ENCODE data around the gene MEGF10. TPM values are rescaled to one million over a fixed set of nuclear protein-coding genes. Genes with fewer than 3 reads are reported as not detected.

MEGF10 gene
- total and polyA plus RNA-seq, 2 experiments from 2014 or later, result not detected

- H3F3A ChIP-seq (ENCODE audit: insufficient read depth), result peaks cover 20% of the 10 kb centered on the region; the same call in 1 of the 2 replicates
- WGBS, 2 experiments (ENCODE audit: low coverage in 1 of 2, low lambda C conversion rate in 2 of 2, missing lambda C conversion rate in 2 of 2), result 80 to 84% methylated on average over 4 of the region's 4 CpGs
- no peak overlapping the region for H3K27ac ChIP-seq
- no peak overlapping the region for H3K4me3 ChIP-seq
- H3K79me2 ChIP-seq (ENCODE audit: insufficient read depth), result no peaks in the 10 kb centered on the region
- H3K9ac ChIP-seq, result no peak overlapping the region
- no peak overlapping the region for H3K4me2 ChIP-seq (ENCODE audit: unreplicated experiment)
- H3K9me2 ChIP-seq (ENCODE audit: insufficient read depth), result no peaks in the 10 kb centered on the region
- H3K9me3 ChIP-seq (ENCODE audit: low read depth), result no peaks in the 10 kb centered on the region
- no peak overlapping the region for H2AFZ ChIP-seq
- in situ Hi-C loops (cut with MboI), result no loop called here
- no peak for DNase-seq
- TF ChIP-seq EZH2 (IDR thresholded peaks at IDR 0.05; ENCODE audit: insufficient read depth, poor library complexity, severe bottlenecking), result no peak
- no peak for TF ChIP-seq EZH2phosphoT487 (IDR thresholded peaks at IDR 0.05; ENCODE audit: insufficient read depth, low read depth)
- peaks cover 20% of the 10 kb centered on the region; the same call in 1 of the 2 replicates for H3K27me3 ChIP-seq (replicated peaks; ENCODE audit: insufficient read depth)
- no peaks in the 10 kb centered on the region for H3K36me3 ChIP-seq (ENCODE audit: low read depth)
- H3K4me1 ChIP-seq (ENCODE audit: insufficient read depth), result peaks cover 9% of the 10 kb centered on the region
- H4K20me1 ChIP-seq (ENCODE audit: insufficient read depth), result no peaks in the 10 kb centered on the region
Measured at GRCh38 chr5:127369796-127370195, 79.2 kb downstream of the MEGF10 start.

- in situ Hi-C loops (cut with MboI), result no loop called here
- H3K9ac ChIP-seq, result no peak overlapping the region
- no peaks in the 10 kb centered on the region for H3K9me2 ChIP-seq (ENCODE audit: insufficient read depth)
- no peak for DNase-seq
- TF ChIP-seq EZH2phosphoT487 (IDR thresholded peaks at IDR 0.05; ENCODE audit: insufficient read depth, low read depth) (no peak), EZH2 (IDR thresholded peaks at IDR 0.05; ENCODE audit: insufficient read depth, poor library complexity, severe bottlenecking) (no peak)
- H3K27me3 ChIP-seq (replicated peaks; ENCODE audit: insufficient read depth), result peaks cover 22% of the 10 kb centered on the region
- no peak overlapping the region for H3K4me3 ChIP-seq
- peaks cover 20% of the 10 kb centered on the region; the same call in 1 of the 2 replicates for H3F3A ChIP-seq (ENCODE audit: insufficient read depth)
- H3K27ac ChIP-seq, result no peak overlapping the region
- H3K36me3 ChIP-seq (ENCODE audit: low read depth), result no peaks in the 10 kb centered on the region
- no peak overlapping the region for H3K4me2 ChIP-seq (ENCODE audit: unreplicated experiment)
- H3K4me1 ChIP-seq (ENCODE audit: insufficient read depth), result peaks cover 9% of the 10 kb centered on the region
- H2AFZ ChIP-seq, result no peak overlapping the region
- H4K20me1 ChIP-seq (ENCODE audit: insufficient read depth), result no peaks in the 10 kb centered on the region
- no peaks in the 10 kb centered on the region for H3K9me3 ChIP-seq (ENCODE audit: low read depth)
- 89 to 94% methylated on average over 8 of the region's 8 CpGs for WGBS, 2 experiments (ENCODE audit: low coverage in 1 of 2, low lambda C conversion rate in 2 of 2, missing lambda C conversion rate in 2 of 2)
- H3K79me2 ChIP-seq (ENCODE audit: insufficient read depth), result no peaks in the 10 kb centered on the region
Measured at GRCh38 chr5:127370631-127371030, 80.0 kb downstream of the MEGF10 start.

GRCh38 chr5:127373858-127374491 is 83.4 kb downstream of the MEGF10 start:
- Histone ChIP-seq H3K9ac (no peak overlapping the region), H3K4me2 (ENCODE audit: unreplicated experiment) (no peak overlapping the region), H3K79me2 (ENCODE audit: insufficient read depth) (no peaks in the 10 kb centered on the region), H2AFZ (no peak overlapping the region), H3K4me3 (no peak overlapping the region), H3K9me2 (ENCODE audit: insufficient read depth) (no peaks in the 10 kb centered on the region), H3K27ac (no peak overlapping the region), H3K27me3 (replicated peaks; ENCODE audit: insufficient read depth) (peaks cover 45% of the 10 kb centered on the region), H4K20me1 (ENCODE audit: insufficient read depth) (no peaks in the 10 kb centered on the region), H3K4me1 (ENCODE audit: insufficient read depth) (peaks cover 9% of the 10 kb centered on the region), H3K36me3 (ENCODE audit: low read depth) (no peaks in the 10 kb centered on the region), H3K9me3 (ENCODE audit: low read depth) (no peaks in the 10 kb centered on the region), H3F3A (ENCODE audit: insufficient read depth) (peaks cover 20% of the 10 kb centered on the region; the same call in 1 of the 2 replicates)
- TF ChIP-seq EZH2 (IDR thresholded peaks at IDR 0.05; ENCODE audit: insufficient read depth, poor library complexity, severe bottlenecking), result no peak
- TF ChIP-seq EZH2phosphoT487 (IDR thresholded peaks at IDR 0.05; ENCODE audit: insufficient read depth, low read depth), result no peak
- in situ Hi-C loops (cut with MboI), result no loop called here
- 72 to 76% methylated on average over 6 of the region's 6 CpGs for WGBS, 2 experiments (ENCODE audit: low coverage in 1 of 2, low lambda C conversion rate in 2 of 2, missing lambda C conversion rate in 2 of 2)
- DNase-seq, result no peak

GRCh38 chr5:127375124-127375523 is 84.5 kb downstream of the MEGF10 start:
- H2AFZ ChIP-seq, result no peak overlapping the region
- H3K4me2 ChIP-seq (ENCODE audit: unreplicated experiment), result no peak overlapping the region
- H3K9me2 ChIP-seq (ENCODE audit: insufficient read depth), result no peaks in the 10 kb centered on the region
- peaks cover 20% of the 10 kb centered on the region; the same call in 1 of the 2 replicates for H3F3A ChIP-seq (ENCODE audit: insufficient read depth)
- no peak overlapping the region for H3K4me3 ChIP-seq
- peaks cover 42% of the 10 kb centered on the region for H3K27me3 ChIP-seq (replicated peaks; ENCODE audit: insufficient read depth)
- no peaks in the 10 kb centered on the region for H4K20me1 ChIP-seq (ENCODE audit: insufficient read depth)
- peaks cover 9% of the 10 kb centered on the region for H3K4me1 ChIP-seq (ENCODE audit: insufficient read depth)
- TF ChIP-seq EZH2phosphoT487 (IDR thresholded peaks at IDR 0.05; ENCODE audit: insufficient read depth, low read depth) (no peak), EZH2 (IDR thresholded peaks at IDR 0.05; ENCODE audit: insufficient read depth, poor library complexity, severe bottlenecking) (no peak)
- no peaks in the 10 kb centered on the region for H3K79me2 ChIP-seq (ENCODE audit: insufficient read depth)
- in situ Hi-C loops (cut with MboI), result no loop called here
- H3K36me3 ChIP-seq (ENCODE audit: low read depth), result no peaks in the 10 kb centered on the region
- H3K9me3 ChIP-seq (ENCODE audit: low read depth), result no peaks in the 10 kb centered on the region
- DNase-seq, result no peak
- no peak overlapping the region for H3K27ac ChIP-seq
- no peak overlapping the region for H3K9ac ChIP-seq

Measured in GM23248 (cell line).